RWPE2 (cell line): Measurements from ENCODE around the gene EFNA2.

Experiments
- ATAC-seq: fragments of 200-7000 bp; cut with Tn5 transposase; 3 replicates; pipeline ENCODE4 v1.9.1; 2021; ENCODE audit warnings: low read depth
- DNase-seq: peaks from one replicate; pipeline ENCODE4 v3.0.0-alpha.2; 2020; ENCODE audit warnings: low spot score
- H3K27ac ChIP-seq: fragments of 450-650 bp; 2 replicates; pipeline ENCODE4 v1.5.1; 2017; ENCODE audit warnings: mild to moderate bottlenecking; ENCODE audit not compliant: poor library complexity, severe bottlenecking
- H3K27me3 ChIP-seq: fragments of 250-450 bp; sonication (Bioruptor Pico); 2 replicates; pipeline ENCODE4 v1.5.1; 2021; ENCODE audit warnings: mild to moderate bottlenecking, moderate library complexity; ENCODE audit not compliant: insufficient read depth, poor library complexity, severe bottlenecking
- H3K36me3 ChIP-seq: fragments of 250-450 bp; sonication (Bioruptor Pico); 2 replicates; pipeline ENCODE4 v1.5.1; 2020; ENCODE audit warnings: low read depth, mild to moderate bottlenecking, moderate library complexity
- H3K4me1 ChIP-seq: fragments of 250-450 bp; sonication (Bioruptor Pico); 2 replicates; pipeline ENCODE4 v1.5.1; 2021; ENCODE audit warnings: mild to moderate bottlenecking, moderate library complexity; ENCODE audit not compliant: insufficient read depth, poor library complexity, severe bottlenecking
- H3K4me3 ChIP-seq: fragments of 250-450 bp; sonication (Bioruptor Pico); 2 replicates; pipeline ENCODE4 v1.5.1; 2021; ENCODE audit warnings: mild to moderate bottlenecking, moderate library complexity; ENCODE audit not compliant: severe bottlenecking
- H3K9me3 ChIP-seq: fragments of 250-450 bp; sonication (Bioruptor Pico); 2 replicates; pipeline ENCODE4 v1.5.1; 2021; ENCODE audit warnings: mild to moderate bottlenecking, moderate library complexity; ENCODE audit not compliant: severe bottlenecking
- CTCF ChIP-seq: fragments of 450-650 bp; IDR thresholded peaks from one replicate; pipeline ENCODE4 v1.5.1; 2017; ENCODE audit warnings: mild to moderate bottlenecking, moderate library complexity; ENCODE audit not compliant: poor library complexity, severe bottlenecking

The EFNA2 gene

DNA sequence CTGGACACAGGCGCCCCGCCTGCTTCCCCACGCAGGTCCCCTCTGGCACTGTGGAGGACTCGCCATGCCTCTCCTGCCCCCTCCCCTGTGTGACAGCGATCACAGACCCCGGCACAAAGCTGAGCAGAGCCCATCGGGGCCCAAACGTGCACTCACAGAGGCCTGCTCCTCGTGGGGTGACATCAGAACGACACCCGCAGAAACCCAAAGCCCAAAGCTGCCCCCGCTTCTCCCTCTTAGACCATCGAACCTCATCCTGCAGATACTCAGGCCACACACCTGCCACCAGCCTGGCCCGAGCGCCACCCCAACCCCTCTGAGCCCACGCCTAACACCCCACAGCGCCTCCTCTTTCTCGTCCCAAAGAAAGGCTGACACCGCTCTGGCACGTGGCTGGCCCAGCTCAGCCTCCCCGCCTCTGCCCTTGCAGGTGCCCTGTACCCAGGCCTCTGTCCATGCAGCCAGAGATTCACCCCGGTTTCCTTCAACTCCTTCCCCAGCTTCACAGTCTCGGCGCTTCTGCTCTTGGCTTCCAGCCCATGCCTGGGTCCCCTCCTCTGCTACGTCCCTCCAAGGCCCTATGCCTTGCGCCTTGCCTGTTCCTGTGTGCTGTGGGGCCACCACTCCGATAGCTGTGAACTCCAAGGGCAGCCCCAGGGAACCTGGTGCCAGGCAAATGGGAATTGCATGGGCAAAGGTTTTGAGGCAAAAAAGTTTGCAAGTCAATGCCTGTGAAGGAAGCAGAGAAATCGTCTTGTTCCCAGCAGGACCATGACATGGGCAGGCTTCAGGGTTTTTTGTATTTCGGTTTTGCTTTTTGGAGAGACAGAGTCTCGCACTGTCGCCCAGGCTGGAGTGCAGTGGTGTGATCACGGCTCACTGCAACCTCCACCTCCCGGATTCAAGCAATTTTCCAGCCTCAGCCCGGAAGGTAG, 47.0 kb upstream of the EFNA2 start:
- Histone ChIP-seq H3K36me3 (peaks cover 14% of the 10 kb centered on the region), H3K27ac (peak overlapping the region; percentile 97), H3K4me3 (peak overlapping the region; percentile 88), H3K4me1 (peaks cover 10% of the 10 kb centered on the region), H3K9me3 (no peaks in the 10 kb centered on the region), H3K27me3 (no peaks in the 10 kb centered on the region)
- TF ChIP-seq CTCF = no peak
- ATAC-seq (no peak), DNase-seq (no peak)

GRCh38 chr19:1239420-1239795, 46.3 kb upstream of the EFNA2 start:
- Histone ChIP-seq H3K4me1 (peaks cover 15% of the 10 kb centered on the region), H3K27ac (peak overlapping the region; percentile 97), H3K9me3 (no peaks in the 10 kb centered on the region), H3K27me3 (no peaks in the 10 kb centered on the region), H3K4me3 (no peak overlapping the region), H3K36me3 (peaks cover 13% of the 10 kb centered on the region)
- no peak for TF ChIP-seq CTCF
- no peak for DNase-seq
- ATAC-seq = no peak

DNA sequence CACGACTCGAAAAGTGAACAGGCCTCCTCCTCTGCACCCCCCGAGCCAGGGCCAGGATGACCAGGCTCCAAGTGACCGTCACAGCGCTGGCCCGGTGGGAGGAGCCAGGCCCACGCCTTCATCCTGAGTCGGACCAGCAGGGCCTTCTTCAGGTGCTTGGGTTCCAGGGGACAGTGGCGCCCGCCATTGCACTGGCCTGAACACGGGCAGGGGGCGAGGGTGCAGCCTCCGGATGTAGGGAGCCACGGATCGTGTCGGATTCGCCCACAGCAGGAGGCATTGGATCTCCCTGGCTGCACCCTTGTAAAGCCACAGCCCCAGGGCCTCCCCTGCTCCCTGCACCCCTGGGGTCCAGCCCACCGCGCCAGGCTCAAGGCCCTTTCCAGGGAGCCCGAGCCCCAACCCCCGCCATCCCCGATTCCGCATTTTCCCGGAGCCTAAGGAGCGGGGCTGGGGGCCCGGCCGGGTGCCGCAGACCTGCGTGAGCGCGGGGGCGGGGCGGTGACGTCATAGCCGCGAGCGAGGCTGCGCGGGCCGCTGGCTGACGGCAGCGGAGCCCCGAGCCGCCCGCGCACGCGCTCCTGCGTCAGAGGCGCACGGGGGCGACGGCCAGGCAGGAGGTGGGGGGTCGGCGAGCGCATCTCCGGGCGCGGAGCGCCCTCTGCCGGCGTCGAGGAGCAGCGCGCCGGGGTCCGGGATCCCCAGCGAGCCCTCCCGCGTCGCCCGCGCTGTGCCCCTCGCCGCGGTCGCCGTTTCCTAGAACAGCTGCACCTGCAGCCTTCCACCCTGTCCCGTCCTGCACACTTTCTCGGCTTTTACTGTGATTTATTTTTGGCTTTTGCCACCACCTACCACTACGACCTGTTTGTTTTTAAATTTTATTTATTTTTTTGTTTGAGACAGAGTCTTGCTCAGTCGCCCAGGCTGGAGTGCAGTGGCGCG, 45.6 kb upstream of the EFNA2 start:
- Histone ChIP-seq H3K4me1 (peaks cover 18% of the 10 kb centered on the region), H3K9me3 (no peaks in the 10 kb centered on the region), H3K27me3 (no peaks in the 10 kb centered on the region), H3K36me3 (peaks cover 12% of the 10 kb centered on the region), H3K27ac (peak overlapping the region; percentile 97), H3K4me3 (peak overlapping the region; percentile 6)
- peak; percentile 89 for TF ChIP-seq CTCF
- peak; percentile 7; the same call in 2 of the 3 replicates for ATAC-seq
- no peak for DNase-seq

DNA sequence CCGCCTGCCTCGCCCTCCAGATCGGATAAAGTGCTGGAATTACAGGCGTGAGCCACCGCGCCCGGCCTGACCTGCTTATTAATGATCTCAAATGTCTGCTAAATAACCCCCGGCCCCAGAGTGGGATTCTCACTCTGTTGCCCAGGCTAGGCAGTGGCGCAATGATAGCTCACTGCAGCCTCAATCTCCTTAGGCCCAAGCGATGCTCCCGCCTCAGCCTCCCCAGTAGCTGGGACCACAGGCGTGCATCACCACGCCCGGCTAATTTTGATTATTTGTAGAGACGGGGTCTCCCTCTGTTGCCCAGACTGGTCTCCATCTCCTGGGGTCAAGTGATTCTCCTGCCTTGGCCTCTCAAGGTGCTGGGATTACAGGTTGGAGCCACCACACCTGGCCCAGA, 44.7 kb upstream of the EFNA2 start:
- Histone ChIP-seq H3K27ac (peak overlapping the region; percentile 97), H3K36me3 (peaks cover 12% of the 10 kb centered on the region), H3K4me3 (no peak overlapping the region), H3K4me1 (peaks cover 19% of the 10 kb centered on the region), H3K27me3 (no peaks in the 10 kb centered on the region), H3K9me3 (no peaks in the 10 kb centered on the region)
- ATAC-seq (no peak), DNase-seq (no peak)
- no peak for TF ChIP-seq CTCF
